Nephron (organoid): ENCODE results near the gene IMPG2.

Experiments used
- H3K27ac Mint-ChIP-seq, 3 experiments: 2 replicates each; pipeline ENCODE4 v1.8.0; 2020; ENCODE audit warnings: mixed read lengths in 3 of 3, mild to moderate bottlenecking in 2 of 3, moderate library complexity in 1 of 3
- H3K27me3 Mint-ChIP-seq: 2 replicates; pipeline ENCODE4 v1.8.0; 2021; ENCODE audit warnings: low read depth, mild to moderate bottlenecking, moderate library complexity, mixed read lengths
- H3K36me3 Mint-ChIP-seq: 2 replicates; pipeline ENCODE4 v1.8.0; 2020; ENCODE audit warnings: low read depth, mixed read lengths
- H3K4me1 Mint-ChIP-seq: 2 replicates; pipeline ENCODE4 v1.8.0; 2020; ENCODE audit warnings: mixed read lengths
- H3K4me3 Mint-ChIP-seq, 3 experiments: 2 replicates each; pipeline ENCODE4 v1.8.0; 2020; ENCODE audit warnings: mild to moderate bottlenecking in 3 of 3, mixed read lengths in 3 of 3, moderate library complexity in 2 of 3
- H3K9me3 Mint-ChIP-seq: 2 replicates; pipeline ENCODE4 v1.8.0; 2020; ENCODE audit warnings: mixed read lengths
- TF ChIP-seq, protein P1 (sequence below), 3 experiments: fragments of 200-600 bp; sonication (generic); IDR thresholded peaks; one replicate each; pipeline ENCODE4 v1.5.0; 2021; ENCODE audit warnings: antibody characterized with exemption in 3 of 3; ENCODE audit not compliant: unreplicated experiment in 3 of 3

IMPG2 gene

DNA sequence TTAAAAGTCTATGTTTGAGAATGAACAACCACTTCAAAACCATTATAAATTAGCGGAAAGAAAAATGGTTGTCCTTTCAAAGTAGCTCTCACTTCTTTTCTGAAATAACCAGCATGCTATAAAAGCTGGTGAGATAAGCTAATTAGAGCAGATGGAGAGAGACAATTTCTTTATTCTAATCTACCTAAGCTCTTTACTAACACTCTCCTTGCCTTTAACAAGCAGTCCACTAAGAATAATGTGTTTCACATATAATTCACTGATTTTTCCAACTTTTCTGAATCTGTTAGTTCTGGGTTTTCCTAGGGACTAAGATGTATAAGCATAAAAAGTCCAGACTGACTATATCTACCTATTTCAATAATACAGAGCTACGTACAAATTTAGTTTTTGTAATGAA lies at the start of gene IMPG2:
Gene IMPG2 (minus strand): TSS at position 101 of the 400 bp plus-strand sequence. CDS start 203 bp downstream, outside the sequence.
- Mint-ChIP-seq H3K27me3 (no peaks in the 10 kb centered on the region), H3K4me3 (no peak within 1 kb of the TSS), H3K27ac (peak within 1 kb of the TSS; percentile 15 to 70 (median 59)), H3K36me3 (peaks cover 3% of the 10 kb centered on the region), H3K9me3 (no peaks in the 10 kb centered on the region), H3K4me1 (peaks cover 16% of the 10 kb centered on the region)
- TF ChIP-seq, protein P1, sequence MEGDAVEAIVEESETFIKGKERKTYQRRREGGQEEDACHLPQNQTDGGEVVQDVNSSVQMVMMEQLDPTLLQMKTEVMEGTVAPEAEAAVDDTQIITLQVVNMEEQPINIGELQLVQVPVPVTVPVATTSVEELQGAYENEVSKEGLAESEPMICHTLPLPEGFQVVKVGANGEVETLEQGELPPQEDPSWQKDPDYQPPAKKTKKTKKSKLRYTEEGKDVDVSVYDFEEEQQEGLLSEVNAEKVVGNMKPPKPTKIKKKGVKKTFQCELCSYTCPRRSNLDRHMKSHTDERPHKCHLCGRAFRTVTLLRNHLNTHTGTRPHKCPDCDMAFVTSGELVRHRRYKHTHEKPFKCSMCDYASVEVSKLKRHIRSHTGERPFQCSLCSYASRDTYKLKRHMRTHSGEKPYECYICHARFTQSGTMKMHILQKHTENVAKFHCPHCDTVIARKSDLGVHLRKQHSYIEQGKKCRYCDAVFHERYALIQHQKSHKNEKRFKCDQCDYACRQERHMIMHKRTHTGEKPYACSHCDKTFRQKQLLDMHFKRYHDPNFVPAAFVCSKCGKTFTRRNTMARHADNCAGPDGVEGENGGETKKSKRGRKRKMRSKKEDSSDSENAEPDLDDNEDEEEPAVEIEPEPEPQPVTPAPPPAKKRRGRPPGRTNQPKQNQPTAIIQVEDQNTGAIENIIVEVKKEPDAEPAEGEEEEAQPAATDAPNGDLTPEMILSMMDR (IDR thresholded peaks at IDR 0.05; ENCODE audit: unreplicated experiment in 3 of 3): no peak

DNA sequence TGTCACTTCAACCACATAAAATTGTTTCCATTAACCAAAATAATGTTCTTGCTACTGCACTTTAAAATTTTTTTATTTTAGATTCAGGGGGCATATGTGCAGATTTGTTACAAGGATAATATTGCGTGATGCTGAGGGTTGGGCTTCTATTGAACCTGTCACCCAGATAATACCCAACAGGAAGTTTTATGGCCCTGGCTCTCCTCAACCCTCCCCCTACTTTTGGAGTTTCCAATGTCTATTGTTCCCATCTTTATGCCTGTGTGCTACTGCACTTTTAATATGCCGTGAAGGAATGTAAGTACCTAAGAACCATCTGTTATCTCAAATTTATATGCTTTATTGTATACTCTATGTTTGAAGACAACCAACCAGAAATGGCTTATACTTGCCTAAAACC lies 42.0 kb upstream of the IMPG2 start:
- TF ChIP-seq, protein P1 (IDR thresholded peaks at IDR 0.05; ENCODE audit: unreplicated experiment in 3 of 3): no peak
- H3K36me3 Mint-ChIP-seq: peaks cover 59% of the 10 kb centered on the region
- H3K9me3 Mint-ChIP-seq: peaks cover 8% of the 10 kb centered on the region
- no peak overlapping the region for H3K4me3 Mint-ChIP-seq
- no peaks in the 10 kb centered on the region for H3K27me3 Mint-ChIP-seq
- no peaks in the 10 kb centered on the region for H3K4me1 Mint-ChIP-seq
- no peak overlapping the region for H3K27ac Mint-ChIP-seq

GRCh38 chr3:101351829-101352228 lies 31.5 kb upstream of the IMPG2 start:
- Mint-ChIP-seq H3K27ac (no peak overlapping the region), H3K27me3 (no peaks in the 10 kb centered on the region), H3K9me3 (peaks cover 14% of the 10 kb centered on the region), H3K36me3 (peaks cover 43% of the 10 kb centered on the region), H3K4me1 (no peaks in the 10 kb centered on the region), H3K4me3 (no peak overlapping the region)
- TF ChIP-seq, protein P1 (IDR thresholded peaks at IDR 0.05; ENCODE audit: unreplicated experiment in 3 of 3): no peak

GRCh38 chr3:101340591-101340990 lies 20.2 kb upstream of the IMPG2 start:
- TF ChIP-seq, protein P1 (IDR thresholded peaks at IDR 0.05; ENCODE audit: unreplicated experiment in 3 of 3): no peak
- Mint-ChIP-seq H3K4me3 (no peak overlapping the region), H3K27me3 (no peaks in the 10 kb centered on the region), H3K4me1 (no peaks in the 10 kb centered on the region), H3K27ac (no peak overlapping the region), H3K9me3 (no peaks in the 10 kb centered on the region), H3K36me3 (peaks cover 56% of the 10 kb centered on the region)

DNA sequence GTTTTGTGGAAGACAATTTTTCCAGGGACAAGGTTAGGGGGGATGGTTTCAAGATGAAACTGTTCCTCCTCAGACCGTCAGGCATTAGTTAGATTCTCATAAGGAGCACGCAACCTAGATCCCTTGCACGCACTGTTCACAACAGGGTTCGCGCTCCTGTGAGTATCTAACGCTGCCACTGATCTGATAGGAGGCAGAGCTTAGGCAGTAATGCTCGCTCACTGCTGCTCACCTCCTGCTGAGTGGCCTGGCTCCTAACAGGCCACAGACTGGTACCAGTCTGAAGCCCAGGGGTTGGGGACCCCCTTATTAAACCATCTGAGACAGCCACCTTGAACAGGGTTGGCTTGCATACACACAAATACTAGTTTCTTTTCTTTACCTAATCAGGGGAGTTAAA lies 13.5 kb upstream of the IMPG2 start:
- H3K4me3 Mint-ChIP-seq: no peak overlapping the region
- H3K4me1 Mint-ChIP-seq: no peaks in the 10 kb centered on the region
- no peak overlapping the region for H3K27ac Mint-ChIP-seq
- H3K27me3 Mint-ChIP-seq: no peaks in the 10 kb centered on the region
- TF ChIP-seq, protein P1 (IDR thresholded peaks at IDR 0.05; ENCODE audit: unreplicated experiment in 3 of 3): no peak
- no peaks in the 10 kb centered on the region for H3K9me3 Mint-ChIP-seq
- peaks cover 44% of the 10 kb centered on the region for H3K36me3 Mint-ChIP-seq

DNA sequence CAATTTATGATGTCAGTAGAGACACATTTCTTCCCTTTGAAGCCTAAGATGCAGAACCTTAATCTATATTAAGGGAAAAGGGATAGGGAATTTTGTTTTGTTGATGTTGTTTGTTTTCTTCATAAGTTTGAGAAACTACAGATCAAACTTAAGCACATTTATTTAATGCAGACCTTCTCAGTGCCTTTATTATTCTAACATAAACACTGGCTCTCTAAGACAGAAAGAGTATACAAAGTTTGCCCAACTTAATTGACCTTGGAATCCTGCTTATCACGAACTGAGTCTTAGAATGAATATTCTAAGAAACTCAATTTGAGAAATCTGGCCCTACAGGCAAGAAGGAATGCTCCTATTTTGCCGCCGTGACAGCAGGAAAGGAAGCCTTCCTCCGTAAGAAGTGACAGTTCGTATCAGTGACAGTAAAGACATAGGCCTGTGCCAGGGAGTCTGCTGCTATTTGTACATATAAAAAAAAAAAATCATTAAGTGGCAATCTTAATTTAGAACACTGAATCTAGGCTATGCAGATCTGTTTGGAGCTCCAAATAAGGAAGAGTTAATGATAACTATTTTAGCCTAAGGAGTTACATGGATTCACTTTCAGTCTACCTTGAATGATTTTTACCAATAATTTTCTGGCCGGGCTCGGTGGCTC lies 8.8 kb upstream of the IMPG2 start:
- no peaks in the 10 kb centered on the region for H3K27me3 Mint-ChIP-seq
- H3K27ac Mint-ChIP-seq: no peak overlapping the region
- H3K9me3 Mint-ChIP-seq: no peaks in the 10 kb centered on the region
- H3K4me1 Mint-ChIP-seq: peaks cover 4% of the 10 kb centered on the region
- no peak overlapping the region for H3K4me3 Mint-ChIP-seq
- TF ChIP-seq, protein P1 (IDR thresholded peaks at IDR 0.05; ENCODE audit: unreplicated experiment in 3 of 3): no peak
- H3K36me3 Mint-ChIP-seq: peaks cover 33% of the 10 kb centered on the region
